MM.1S (cell line): ENCODE measurements around the gene TUBA8.

Experiments
- CTCF ChIP-seq: fragments of 300-600 bp; sonication (generic); IDR thresholded peaks from 2 replicates; pipeline ENCODE4 v1.5.1; 2016; ENCODE audit warnings: antibody characterized with exemption, low read length, mixed read lengths
- EZH2phosphoT487 ChIP-seq: fragments of 300-600 bp; sonication (generic); IDR thresholded peaks from 2 replicates; pipeline ENCODE4 v1.6.1; 2018; ENCODE audit warnings: antibody characterized with exemption, low read length

- no peak for TF ChIP-seq CTCF
- no peak for TF ChIP-seq EZH2phosphoT487
These were observed 21.6 kb upstream of the TUBA8 start for GRCh38 chr22:18088825-18089568.
